Astrocyte (in vitro differentiated cells and primary cell): ENCODE results near the gene DENND6B. TPM values are rescaled to one million over a fixed set of nuclear protein-coding genes. Genes with fewer than 3 reads are reported as not detected.

ENCODE experiments used
- DNase-seq: peaks from one replicate; pipeline ENCODE4 v3.0.0-alpha.2; 2010; ENCODE audit warnings: low read depth
- FAIRE-seq: peaks from 2 replicates; lab custom pipeline; 2011; peaks lifted over from hg19 to GRCh38; lab: Jason Lieb, UNC
- H2AFZ ChIP-seq: 2 replicates; pipeline ENCODE4 v1.6.0; 2012; ENCODE audit warnings: low read depth, low read length, inconsistent platforms
- H3K27ac ChIP-seq: 2 replicates; pipeline ENCODE4 v1.5.1; 2011; ENCODE audit warnings: low read depth, low read length, inconsistent platforms
- H3K27me3 ChIP-seq: 2 replicates; pipeline ENCODE4 v1.6.0; 2011; ENCODE audit warnings: low read length, inconsistent platforms; ENCODE audit not compliant: insufficient read depth
- H3K36me3 ChIP-seq: 2 replicates; pipeline ENCODE4 v1.5.1; 2011; ENCODE audit warnings: low read length, inconsistent platforms; ENCODE audit not compliant: insufficient read depth
- H3K4me1 ChIP-seq: 2 replicates; pipeline ENCODE4 v1.5.1; 2011; ENCODE audit warnings: low read length, inconsistent platforms; ENCODE audit not compliant: insufficient read depth
- H3K4me2 ChIP-seq: 2 replicates; pipeline ENCODE4 v1.6.0; 2012; ENCODE audit warnings: low read length, inconsistent platforms
- H3K4me3 ChIP-seq: 2 replicates; pipeline ENCODE4 v1.5.1; 2011; ENCODE audit warnings: low read depth, mild to moderate bottlenecking, low read length, inconsistent platforms; ENCODE audit not compliant: insufficient read depth
- H3K79me2 ChIP-seq: 2 replicates; pipeline ENCODE4 v1.6.0; 2012; ENCODE audit warnings: mild to moderate bottlenecking, low read length, inconsistent platforms; ENCODE audit not compliant: insufficient read depth
- H3K9ac ChIP-seq: 2 replicates; pipeline ENCODE4 v1.6.0; 2012; ENCODE audit warnings: mild to moderate bottlenecking, low read length, inconsistent platforms
- H3K9me3 ChIP-seq: 2 replicates; pipeline ENCODE4 v1.5.1; 2012; ENCODE audit warnings: low read depth, mild to moderate bottlenecking, low read length, inconsistent platforms; ENCODE audit not compliant: insufficient read depth
- H4K20me1 ChIP-seq: 2 replicates; pipeline ENCODE4 v1.6.0; 2012; ENCODE audit warnings: low read length, inconsistent platforms; ENCODE audit not compliant: insufficient read depth
- H3K27ac Mint-ChIP-seq: one replicate; pipeline ENCODE4 v1.8.0; 2021; ENCODE audit warnings: mild to moderate bottlenecking, mixed read lengths; ENCODE audit not compliant: unreplicated experiment
- H3K27me3 Mint-ChIP-seq: one replicate; pipeline ENCODE4 v1.8.0; 2021; ENCODE audit warnings: low read depth, mixed read lengths; ENCODE audit not compliant: unreplicated experiment
- H3K36me3 Mint-ChIP-seq: one replicate; pipeline ENCODE4 v1.8.0; 2021; ENCODE audit warnings: low read depth, mixed read lengths; ENCODE audit not compliant: unreplicated experiment
- H3K4me1 Mint-ChIP-seq: one replicate; pipeline ENCODE4 v1.8.0; 2021; ENCODE audit warnings: low read depth, mixed read lengths; ENCODE audit not compliant: unreplicated experiment
- H3K4me3 Mint-ChIP-seq: one replicate; pipeline ENCODE4 v1.8.0; 2021; ENCODE audit warnings: mild to moderate bottlenecking, moderate library complexity, mixed read lengths; ENCODE audit not compliant: unreplicated experiment
- H3K9me3 Mint-ChIP-seq: one replicate; pipeline ENCODE4 v1.8.0; 2021; ENCODE audit warnings: mild to moderate bottlenecking, mixed read lengths; ENCODE audit not compliant: unreplicated experiment
- CTCF ChIP-seq: IDR thresholded peaks from 2 replicates; pipeline ENCODE4 v1.5.1; 2011; ENCODE audit warnings: low read depth, mild to moderate bottlenecking, inconsistent platforms, low read length, moderate library complexity; ENCODE audit not compliant: insufficient read depth
- EZH2 ChIP-seq: IDR thresholded peaks from 2 replicates; pipeline ENCODE4 v1.6.1; 2012; ENCODE audit warnings: mild to moderate bottlenecking, low read length, inconsistent platforms; ENCODE audit not compliant: insufficient read depth
- total RNA-seq: library from RNA; stranded (reverse); gene quantifications from 2 replicates; pipeline ENCODE4 v1.2.1, GENCODE V29; 2021

DENND6B gene
- total RNA-seq, 1 donor from 2014 or later: 5.4 TPM

- Histone ChIP-seq H3K9ac (no peak overlapping the region), H3K4me2 (no peak overlapping the region), H3K79me2 (peaks cover 34% of the 10 kb centered on the region), H3K27ac (no peak overlapping the region), H3K4me1 (peaks cover 14% of the 10 kb centered on the region), H2AFZ (no peak overlapping the region), H3K4me3 (no peak overlapping the region), H3K27me3 (no peaks in the 10 kb centered on the region), H3K9me3 (no peaks in the 10 kb centered on the region), H4K20me1 (peaks cover 51% of the 10 kb centered on the region), H3K36me3 (peaks cover 15% of the 10 kb centered on the region)
- H3K4me1 Mint-ChIP-seq: peaks cover 2% of the 10 kb centered on the region
- H3K9me3 Mint-ChIP-seq: no peaks in the 10 kb centered on the region
- no peak overlapping the region for H3K4me3 Mint-ChIP-seq
- no peaks in the 10 kb centered on the region for H3K36me3 Mint-ChIP-seq
- H3K27me3 Mint-ChIP-seq: no peaks in the 10 kb centered on the region
- no peak for DNase-seq
- no peak for FAIRE-seq
- H3K27ac Mint-ChIP-seq: no peak overlapping the region
- TF ChIP-seq CTCF (no peak), EZH2 (no peak)
Observed at GRCh38 chr22:50283821-50284220, 43.0 kb downstream of the DENND6B start.

- Mint-ChIP-seq H3K36me3 (no peaks in the 10 kb centered on the region), H3K4me3 (no peak overlapping the region), H3K9me3 (no peaks in the 10 kb centered on the region), H3K27me3 (no peaks in the 10 kb centered on the region), H3K27ac (peak overlapping the region; percentile 34), H3K4me1 (peaks cover 2% of the 10 kb centered on the region)
- Histone ChIP-seq H2AFZ (no peak overlapping the region), H3K27ac (peak overlapping the region; percentile 45), H3K4me1 (peaks cover 14% of the 10 kb centered on the region), H3K4me3 (no peak overlapping the region), H3K36me3 (peaks cover 12% of the 10 kb centered on the region), H4K20me1 (peaks cover 41% of the 10 kb centered on the region), H3K9me3 (no peaks in the 10 kb centered on the region), H3K9ac (peak overlapping the region; percentile 47), H3K4me2 (peak overlapping the region; percentile 66), H3K27me3 (no peaks in the 10 kb centered on the region), H3K79me2 (peaks cover 21% of the 10 kb centered on the region)
- no peak for TF ChIP-seq EZH2
- no peak for TF ChIP-seq CTCF
- no peak for FAIRE-seq
- peak; percentile 78 for DNase-seq
Observed at GRCh38 chr22:50282361-50283155, 44.3 kb downstream of the DENND6B start.

GRCh38 chr22:50281957-50282356 lies 44.9 kb downstream of the DENND6B start:
- Mint-ChIP-seq H3K27me3 (no peaks in the 10 kb centered on the region), H3K9me3 (no peaks in the 10 kb centered on the region), H3K4me1 (peaks cover 2% of the 10 kb centered on the region), H3K36me3 (peaks cover 2% of the 10 kb centered on the region), H3K27ac (no peak overlapping the region), H3K4me3 (no peak overlapping the region)
- no peak for TF ChIP-seq EZH2
- no peak for TF ChIP-seq CTCF
- H3K4me1 ChIP-seq: peaks cover 14% of the 10 kb centered on the region
- no peaks in the 10 kb centered on the region for H3K9me3 ChIP-seq
- peaks cover 41% of the 10 kb centered on the region for H4K20me1 ChIP-seq
- no peak overlapping the region for H2AFZ ChIP-seq
- no peak overlapping the region for H3K27ac ChIP-seq
- H3K4me2 ChIP-seq: peak overlapping the region; percentile 66
- peaks cover 12% of the 10 kb centered on the region for H3K36me3 ChIP-seq
- no peak overlapping the region for H3K4me3 ChIP-seq
- no peaks in the 10 kb centered on the region for H3K27me3 ChIP-seq
- H3K9ac ChIP-seq: no peak overlapping the region
- DNase-seq (no peak), FAIRE-seq (no peak)
- peaks cover 21% of the 10 kb centered on the region for H3K79me2 ChIP-seq
